HEK293T (cell line): ENCODE results near the gene RNF7.
"Not testable (repeated sequence)": the region's sequence is repeated elsewhere in the genome, so short reads cannot be mapped to it uniquely, and the experiment has no call there.

Experiments
- CTCF ChIA-PET: fragments of 350-600 bp; formaldehyde crosslinking; extraction: SDS; loops from one replicate; lab custom pipeline; 2021; ENCODE audit warnings: antibody characterized with exemption, inconsistent platforms; lab: Yijun Ruan, JAX
- POLR2A ChIA-PET: fragments of 350-600 bp; formaldehyde crosslinking; extraction: SDS; loops from one replicate; lab custom pipeline; 2020; ENCODE audit warnings: antibody characterized with exemption, inconsistent platforms; lab: Yijun Ruan, JAX
- DNase-seq: peaks from one replicate; pipeline ENCODE4 v3.0.0; 2012; ENCODE audit warnings: mixed read lengths; ENCODE audit errors: extremely low spot score
- ARNT ChIP-seq: fragments of 450-650 bp; IDR thresholded peaks from 2 replicates; pipeline ENCODE4 v1.6.1; 2017; ENCODE audit warnings: mild to moderate bottlenecking
- BHLHE40 ChIP-seq: fragments of 450-650 bp; IDR thresholded peaks from 2 replicates; pipeline ENCODE4 v1.6.1; 2016; ENCODE audit warnings: mild to moderate bottlenecking, moderate library complexity, borderline replicate concordance
- CTBP1 ChIP-seq: fragments of 450-650 bp; IDR thresholded peaks from 2 replicates; pipeline ENCODE4 v1.6.1; 2016; ENCODE audit warnings: borderline replicate concordance
- ELF4 ChIP-seq: fragments of 450-650 bp; IDR thresholded peaks from 2 replicates; pipeline ENCODE4 v1.6.1; 2017; ENCODE audit warnings: antibody characterized with exemption
- FOXA1 ChIP-seq: fragments of 450-650 bp; IDR thresholded peaks from 2 replicates; pipeline ENCODE4 v1.6.1; 2016; ENCODE audit warnings: mild to moderate bottlenecking
- FOXK2 ChIP-seq: fragments of 450-650 bp; IDR thresholded peaks from 2 replicates; pipeline ENCODE4 v1.6.1; 2016; ENCODE audit warnings: mild to moderate bottlenecking
- FOXM1 ChIP-seq: fragments of 450-650 bp; IDR thresholded peaks from 2 replicates; pipeline ENCODE4 v1.6.1; 2017; ENCODE audit warnings: mild to moderate bottlenecking, borderline replicate concordance
- HDGF ChIP-seq: fragments of 450-650 bp; IDR thresholded peaks from 2 replicates; pipeline ENCODE4 v1.6.1; 2017; ENCODE audit warnings: antibody characterized with exemption, borderline replicate concordance
- L3MBTL2 ChIP-seq: fragments of 450-650 bp; conservative IDR thresholded peaks from 2 replicates; pipeline ENCODE4 v1.6.1; 2016; ENCODE audit warnings: mild to moderate bottlenecking
- LEF1 ChIP-seq: fragments of 450-650 bp; IDR thresholded peaks from 2 replicates; pipeline ENCODE4 v1.6.1; 2017; ENCODE audit warnings: mild to moderate bottlenecking, borderline replicate concordance
- NFRKB ChIP-seq: fragments of 450-650 bp; IDR thresholded peaks from 2 replicates; pipeline ENCODE4 v1.6.1; 2016; ENCODE audit warnings: mild to moderate bottlenecking, moderate library complexity
- SP1 ChIP-seq: fragments of 450-650 bp; IDR thresholded peaks from 2 replicates; pipeline ENCODE4 v1.6.1; 2017
- SUZ12 ChIP-seq: fragments of 450-650 bp; IDR thresholded peaks from 2 replicates; pipeline ENCODE4 v1.6.1; 2016; ENCODE audit warnings: mild to moderate bottlenecking
- TARDBP ChIP-seq: fragments of 450-650 bp; IDR thresholded peaks from 2 replicates; pipeline ENCODE4 v1.6.1; 2016
- ZNF384 ChIP-seq: fragments of 450-650 bp; IDR thresholded peaks from 2 replicates; pipeline ENCODE4 v1.6.1; 2016
- TF ChIP-seq, protein P1 (sequence below): fragments of 450-650 bp; IDR thresholded peaks from 2 replicates; pipeline ENCODE4 v1.6.1; 2016

The RNF7 gene

DNA sequence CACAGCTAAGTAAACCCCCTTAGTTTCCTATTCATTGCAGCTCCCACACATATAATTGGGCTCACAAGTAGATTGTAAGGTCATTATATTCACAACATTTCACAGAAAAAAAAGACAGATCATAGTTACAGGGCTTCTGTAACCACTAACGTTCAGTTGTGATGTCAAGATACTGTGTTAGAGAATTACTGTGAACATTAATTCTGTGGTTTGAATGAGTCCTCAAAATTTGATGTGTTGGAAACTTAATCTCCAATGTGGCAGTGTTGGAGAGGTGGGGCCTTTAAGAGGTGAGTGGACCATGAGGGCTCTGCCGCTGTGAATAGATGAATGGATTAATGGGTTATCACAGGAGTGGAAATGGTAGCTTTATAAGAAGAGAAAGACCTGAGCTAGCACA lies 46.4 kb downstream of the RNF7 start:
- DNase-seq, result no peak
- ChIA-PET CTCF (no interaction called here), POLR2A (no interaction called here)
- TF ChIP-seq ELF4 (no peak), ARNT (no peak), HDGF (no peak), LEF1 (no peak), TARDBP (no peak), L3MBTL2 (no peak), NFRKB (no peak), CTBP1 (no peak), FOXK2 (no peak), FOXA1 (no peak), FOXM1 (no peak)

DNA sequence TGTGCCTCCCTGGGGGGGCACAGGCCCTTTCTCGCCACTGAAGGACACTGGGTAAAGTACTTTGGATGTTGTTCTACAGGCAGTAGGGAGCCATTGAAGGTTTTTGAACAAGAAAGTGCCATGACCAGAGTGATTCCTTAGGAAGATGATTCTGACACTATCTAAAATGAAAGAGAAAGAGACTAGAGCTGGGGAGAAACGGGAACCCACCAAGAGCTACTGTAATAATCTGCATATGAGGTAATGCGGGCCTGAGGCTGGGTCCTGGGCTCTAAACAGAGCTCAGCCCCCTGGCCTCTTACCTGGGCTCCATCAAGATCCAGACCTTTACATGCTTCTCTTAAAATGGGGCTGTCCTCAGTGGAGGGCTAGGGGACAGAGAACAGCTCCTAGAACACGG lies 50.1 kb downstream of the RNF7 start:
- POLR2A ChIA-PET, result interaction anchor here (1.1 kb wide), 1 partner anchor 87 kb away, joined by 4 read pairs; no protein-coding TSS in a partner anchor
- TF ChIP-seq ARNT, result no peak
- no peak for TF ChIP-seq FOXK2
- no peak for TF ChIP-seq ZNF384
- no peak for TF ChIP-seq HDGF
- no peak for TF ChIP-seq FOXM1
- TF ChIP-seq BHLHE40, result no peak
- TF ChIP-seq NFRKB, result no peak
- DNase-seq, result no peak
- CTCF ChIA-PET, result no interaction called here

DNA sequence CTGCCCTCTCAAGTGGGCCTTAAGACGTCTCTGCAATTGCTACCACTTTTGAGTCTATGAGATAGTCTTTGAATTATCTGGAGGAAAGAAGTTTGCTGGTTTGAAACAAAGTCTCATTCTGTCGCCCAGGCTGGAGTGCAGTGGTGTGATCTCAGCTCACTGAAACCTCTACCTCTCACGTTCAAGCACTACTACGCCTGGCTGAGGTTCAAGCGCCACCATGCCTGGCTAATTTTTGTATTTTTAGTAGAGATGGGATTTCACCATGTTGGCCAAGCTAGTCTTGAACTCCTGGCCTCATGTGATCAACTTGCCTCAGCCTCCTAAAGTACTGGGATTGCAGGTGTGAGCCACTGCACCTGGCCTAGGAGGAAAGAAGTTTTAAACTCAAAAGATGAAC lies 50.7 kb downstream of the RNF7 start:
- POLR2A ChIA-PET, result interaction anchor here (1.1 kb wide), 1 partner anchor 87 kb away, joined by 4 read pairs; no protein-coding TSS in a partner anchor
- CTCF ChIA-PET, DNase-seq: not testable (repeated sequence)

DNA sequence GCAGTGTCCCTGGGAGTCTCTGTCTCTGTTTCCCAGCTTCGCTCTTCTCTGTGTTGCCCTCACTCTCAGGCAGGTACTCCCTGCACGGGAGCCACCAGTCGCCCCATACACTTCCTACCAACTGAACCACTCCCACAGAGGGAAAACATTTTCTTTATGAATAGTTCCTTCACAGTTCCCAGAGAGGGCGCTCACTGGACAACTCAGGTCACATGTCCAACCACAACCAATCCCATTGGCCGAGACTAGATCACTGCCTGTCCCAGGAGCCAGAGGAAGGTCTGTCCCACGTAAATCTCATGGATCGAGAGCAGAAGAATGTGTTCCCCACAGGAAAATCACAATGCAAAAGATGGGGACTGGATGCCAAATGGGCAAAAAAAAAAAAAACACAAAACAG lies 51.2 kb downstream of the RNF7 start:
- CTCF ChIA-PET, result no interaction called here
- TF ChIP-seq ELF4, result no peak
- no peak for TF ChIP-seq TARDBP
- no peak for TF ChIP-seq FOXM1
- no peak for TF ChIP-seq SUZ12
- DNase-seq, result peak; percentile 44
- POLR2A ChIA-PET, result no interaction called here

DNA sequence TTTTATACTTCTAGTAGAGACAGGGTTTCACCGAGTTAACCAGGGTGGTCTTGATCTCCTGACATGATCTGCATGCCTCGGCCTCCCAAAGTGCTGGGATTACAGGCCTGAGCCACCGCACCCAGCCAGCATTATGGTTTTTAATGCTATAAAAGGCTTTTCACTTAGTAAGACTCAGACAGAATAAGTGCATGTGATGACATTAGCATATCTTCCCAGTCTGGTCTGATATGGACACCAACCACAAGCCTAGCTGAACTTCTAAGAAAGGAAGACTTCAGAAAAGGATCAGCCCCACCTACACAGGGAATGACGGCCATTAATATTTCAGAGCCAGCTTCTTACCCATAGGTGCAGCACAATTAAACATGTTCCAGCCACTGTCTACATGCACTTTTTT lies 52.1 kb downstream of the RNF7 start:
- TF ChIP-seq FOXA1 (no peak), FOXM1 (no peak), FOXK2 (no peak), NFRKB (no peak), SP1 (no peak), TARDBP (no peak)
- TF ChIP-seq, protein P1, sequence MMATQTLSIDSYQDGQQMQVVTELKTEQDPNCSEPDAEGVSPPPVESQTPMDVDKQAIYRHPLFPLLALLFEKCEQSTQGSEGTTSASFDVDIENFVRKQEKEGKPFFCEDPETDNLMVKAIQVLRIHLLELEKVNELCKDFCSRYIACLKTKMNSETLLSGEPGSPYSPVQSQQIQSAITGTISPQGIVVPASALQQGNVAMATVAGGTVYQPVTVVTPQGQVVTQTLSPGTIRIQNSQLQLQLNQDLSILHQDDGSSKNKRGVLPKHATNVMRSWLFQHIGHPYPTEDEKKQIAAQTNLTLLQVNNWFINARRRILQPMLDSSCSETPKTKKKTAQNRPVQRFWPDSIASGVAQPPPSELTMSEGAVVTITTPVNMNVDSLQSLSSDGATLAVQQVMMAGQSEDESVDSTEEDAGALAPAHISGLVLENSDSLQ, result no peak
- ChIA-PET CTCF (no interaction called here), POLR2A (no interaction called here)
- no peak for DNase-seq

DNA sequence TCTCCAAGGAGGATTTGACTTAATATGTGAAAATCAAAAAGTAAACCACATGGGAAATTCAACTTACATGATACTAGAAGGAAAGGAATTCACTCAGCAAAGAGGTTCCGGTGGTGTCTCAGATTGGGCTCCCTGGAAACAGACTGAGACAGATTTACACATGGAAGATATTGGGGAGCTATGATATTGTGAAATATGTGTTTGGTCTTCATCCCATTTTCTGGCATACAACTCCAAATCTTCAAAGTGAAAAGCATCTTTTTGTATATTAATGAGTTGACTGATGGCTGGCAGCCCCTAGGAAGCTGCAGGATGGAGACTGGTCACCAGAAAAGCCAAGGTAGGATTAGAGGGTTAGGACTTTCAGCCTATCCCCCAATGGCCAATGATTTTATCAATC lies 54.4 kb downstream of the RNF7 start:
- no peak for DNase-seq
- TF ChIP-seq CTBP1, result no peak
- TF ChIP-seq SUZ12, result no peak
- TF ChIP-seq L3MBTL2, result no peak
- TF ChIP-seq, protein P1, result no peak
- no peak for TF ChIP-seq ARNT
- no peak for TF ChIP-seq LEF1
- TF ChIP-seq ELF4, result no peak
- TF ChIP-seq FOXA1, result no peak
- no peak for TF ChIP-seq BHLHE40
- no peak for TF ChIP-seq FOXM1
- TF ChIP-seq TARDBP, result no peak
- TF ChIP-seq SP1, result no peak
- no peak for TF ChIP-seq FOXK2
- no peak for TF ChIP-seq NFRKB
- no peak for TF ChIP-seq ZNF384
- ChIA-PET POLR2A (no interaction called here), CTCF (no interaction called here)

DNA sequence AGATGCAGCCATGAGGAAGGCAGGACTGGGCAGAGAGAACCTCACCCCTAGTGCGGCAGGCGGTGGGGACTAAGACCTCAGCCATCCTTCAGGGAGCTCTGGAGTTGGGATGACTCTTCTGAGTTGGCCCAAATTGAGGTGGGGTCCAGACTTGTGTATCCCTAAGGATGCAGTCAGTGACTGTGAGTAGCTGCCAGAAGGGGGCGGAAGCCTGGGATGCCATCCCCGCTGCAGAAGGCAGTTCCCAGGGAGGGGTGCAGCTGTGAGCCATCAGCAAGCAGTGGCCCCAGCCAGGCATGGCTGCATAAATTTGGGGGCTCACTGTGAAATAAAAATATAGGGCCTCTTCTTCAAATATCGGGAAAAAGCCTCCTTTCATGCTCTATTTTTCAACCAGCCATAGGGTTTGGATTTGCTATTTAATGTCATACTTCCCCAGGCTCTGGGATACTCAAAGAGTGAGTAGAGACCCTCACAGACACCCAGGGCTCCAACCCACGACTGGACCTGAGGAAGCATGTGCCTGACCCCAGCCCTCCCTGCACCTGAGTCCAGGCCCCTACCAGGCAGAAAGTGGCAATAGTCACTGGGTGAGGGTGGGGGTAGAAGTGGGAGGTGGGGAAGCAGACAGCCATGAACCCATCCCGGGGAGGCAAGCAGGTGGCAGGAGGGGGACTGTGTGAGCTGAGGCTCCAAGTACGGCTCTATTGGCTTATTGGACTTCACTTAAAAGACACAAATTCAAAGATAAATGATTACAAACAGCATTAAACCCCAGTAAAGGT lies 55.6 kb downstream of the RNF7 start:
- ChIA-PET POLR2A (no interaction called here), CTCF (interaction anchor here (1.1 kb wide), 1 partner anchor 24 kb away, joined by 3 read pairs; no protein-coding TSS in a partner anchor)
- TF ChIP-seq HDGF (no peak), BHLHE40 (no peak), ZNF384 (no peak), ARNT (no peak), LEF1 (no peak), SP1 (no peak), L3MBTL2 (no peak), NFRKB (no peak), TARDBP (no peak), SUZ12 (no peak), ELF4 (no peak), FOXA1 (no peak), FOXK2 (no peak), FOXM1 (no peak), CTBP1 (no peak)
- TF ChIP-seq, protein P1, result no peak
- DNase-seq, result no peak
